PFSK-1 (cell line): ENCODE results near the gene KRTAP10-3.

Experiments used
- FOXP2 ChIP-seq: optimal IDR thresholded peaks from 2 replicates; pipeline ENCODE3; 2011; ENCODE audit warnings: borderline replicate concordance, control low read depth, inconsistent platforms; ENCODE audit not compliant: insufficient read depth; ENCODE audit errors: extremely low read length, extremely low read depth
- POLR2AphosphoS5 ChIP-seq: IDR thresholded peaks from 2 replicates; pipeline ENCODE4 v1.6.1; 2012; ENCODE audit warnings: low read depth, mild to moderate bottlenecking, control low read depth, low read length, moderate library complexity
- REST ChIP-seq, 2 experiments: IDR thresholded peaks; 2 replicates each; pipeline versions ENCODE4 v1.6.1 to v1.8.0; 2011 to 2012; ENCODE audit warnings: low read depth in 2 of 2, low read length in 2 of 2, control low read depth in 1 of 2, inconsistent platforms in 1 of 2, mild to moderate bottlenecking in 1 of 2, moderate library complexity in 1 of 2; ENCODE audit not compliant: insufficient read depth in 1 of 2
- SIN3A ChIP-seq: IDR thresholded peaks from 2 replicates; pipeline ENCODE4 v1.6.1; 2012; ENCODE audit warnings: mild to moderate bottlenecking, low read length, moderate library complexity, borderline replicate concordance; ENCODE audit not compliant: insufficient read depth
- TAF1 ChIP-seq: IDR thresholded peaks from 2 replicates; pipeline ENCODE4 v1.6.1; 2012; ENCODE audit warnings: low read length, control low read depth, borderline replicate concordance; ENCODE audit not compliant: insufficient read depth

Gene KRTAP10-3

GRCh38 chr21:44534688-44535087 lies 23.9 kb downstream of the KRTAP10-3 start:
- TF ChIP-seq POLR2AphosphoS5: no peak
- TF ChIP-seq SIN3A: no peak
- no peak for TF ChIP-seq REST (IDR thresholded peaks at IDR 0.05; ENCODE audit: insufficient read depth in 1 of 2, low read depth in 2 of 2, low read length in 2 of 2)
- TF ChIP-seq TAF1: no peak
- no peak for TF ChIP-seq FOXP2

- TF ChIP-seq POLR2AphosphoS5: no peak
- TF ChIP-seq REST (IDR thresholded peaks at IDR 0.05; ENCODE audit: insufficient read depth in 1 of 2, low read depth in 2 of 2, low read length in 2 of 2): no peak
- TF ChIP-seq FOXP2: no peak
- TF ChIP-seq SIN3A: no peak
- no peak for TF ChIP-seq TAF1
Observed at GRCh38 chr21:44533891-44534627, 24.5 kb downstream of the KRTAP10-3 start.

DNA sequence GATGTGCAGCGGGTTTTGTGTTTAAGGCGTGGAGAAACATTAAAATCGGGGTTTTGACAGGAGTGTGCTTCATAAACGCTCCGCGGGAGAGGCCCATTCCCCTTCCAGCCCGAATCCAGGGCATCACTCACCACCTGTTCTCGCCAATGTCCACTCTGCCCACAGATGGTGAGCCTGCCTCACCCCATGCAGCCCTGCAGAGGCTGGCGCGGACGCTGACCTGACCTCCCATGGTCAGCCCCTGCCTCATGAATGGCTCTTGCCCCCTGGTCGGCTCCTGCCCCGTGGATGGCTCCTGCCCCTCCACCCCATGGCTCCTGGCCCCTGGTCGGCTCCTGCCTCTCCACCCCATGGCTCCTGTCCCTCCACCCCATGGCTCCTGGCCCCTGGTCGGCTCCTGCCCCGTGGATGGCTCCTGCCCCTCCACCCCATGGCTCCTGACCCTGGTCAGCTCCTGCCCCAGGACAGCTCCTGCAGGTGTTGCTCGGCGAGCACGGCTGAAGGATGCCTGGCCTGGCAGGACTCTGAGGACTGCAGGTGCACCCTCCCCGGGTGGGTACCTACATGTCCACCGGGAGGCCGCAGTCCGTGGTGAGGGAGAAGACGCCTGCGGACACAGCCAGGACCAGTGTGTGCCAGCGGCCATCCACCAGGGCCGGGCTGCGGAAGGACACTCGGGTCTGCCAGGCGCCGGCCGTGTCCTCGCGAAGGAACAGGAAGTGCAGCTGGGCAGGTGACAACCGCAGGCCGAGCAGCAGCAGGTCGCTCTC lies 25.3 kb downstream of the KRTAP10-3 start:
- TF ChIP-seq SIN3A (no peak), FOXP2 (no peak), REST (IDR thresholded peaks at IDR 0.05; ENCODE audit: insufficient read depth in 1 of 2, low read depth in 2 of 2, low read length in 2 of 2) (no peak), POLR2AphosphoS5 (no peak), TAF1 (no peak)

DNA sequence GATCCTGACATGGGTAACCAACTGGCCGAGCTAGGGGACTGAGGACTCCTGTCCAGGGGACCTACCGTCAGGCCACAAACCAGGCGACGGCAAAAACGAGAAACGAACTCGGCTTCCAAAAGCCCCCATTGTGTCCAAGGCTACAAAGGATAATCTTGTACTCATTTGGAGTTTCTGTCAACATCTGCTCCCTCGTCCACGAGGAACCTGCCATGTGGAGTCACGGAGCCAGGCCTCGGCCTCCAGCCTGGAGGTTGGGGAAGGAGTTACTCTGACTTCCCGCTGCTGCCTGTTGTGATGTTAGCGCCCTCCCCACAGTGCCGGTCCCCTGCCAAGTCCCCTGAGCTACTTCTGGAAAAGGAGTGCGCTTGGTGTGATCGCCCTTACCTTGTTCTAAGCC lies 25.9 kb downstream of the KRTAP10-3 start:
- no peak for TF ChIP-seq REST (IDR thresholded peaks at IDR 0.05; ENCODE audit: insufficient read depth in 1 of 2, low read depth in 2 of 2, low read length in 2 of 2)
- TF ChIP-seq FOXP2: no peak
- no peak for TF ChIP-seq TAF1
- TF ChIP-seq POLR2AphosphoS5: no peak
- TF ChIP-seq SIN3A: no peak
